Gastroesophageal sphincter (tissue), 4 donors: ENCODE measurements around the gene CCDC47. TPM values are rescaled to one million over a fixed set of nuclear protein-coding genes. Genes with fewer than 3 reads are reported as not detected.
"Not testable (repeated sequence)": the region's sequence is repeated elsewhere in the genome, so short reads cannot be mapped to it uniquely, and the experiment has no call there.

Source experiments
- ATAC-seq: fragments of 150-250 bp; one replicate; pipeline ENCODE4 v1.9.1; 2016; ENCODE audit warnings: mild to moderate bottlenecking, moderate library complexity
- H3K27ac ChIP-seq, 4 donors: fragments of 200-600 bp; sonication (generic) in 3 of 4; 1 replicate in 3 of 4; 2 replicates in 1 of 4; pipeline ENCODE4 v1.5.1; 2016 to 2019
- H3K27me3 ChIP-seq: fragments of 200-600 bp; sonication (generic); one replicate; pipeline ENCODE4 v1.5.1; 2019
- H3K36me3 ChIP-seq, 2 donors: fragments of 200-600 bp; sonication (generic); one replicate each; pipeline ENCODE4 v1.5.1; 2019; ENCODE audit warnings: control low read depth in 1 of 2
- H3K4me1 ChIP-seq, 3 donors: fragments of 200-600 bp; sonication (generic); 1 replicate in 2 of 3; 2 replicates in 1 of 3; pipeline ENCODE4 v1.5.1; 2016 to 2019; ENCODE audit warnings: control low read depth in 2 of 3
- H3K4me3 ChIP-seq, 2 donors: fragments of 200-600 bp; sonication (generic); one replicate each; pipeline ENCODE4 v1.5.1; 2019; ENCODE audit warnings: mild to moderate bottlenecking in 1 of 2, moderate library complexity in 1 of 2
- H3K9me3 ChIP-seq, 3 donors: fragments of 200-600 bp; sonication (generic); one replicate each; pipeline ENCODE4 v1.5.1; 2017 to 2019; ENCODE audit warnings: control low read depth in 2 of 3
- EP300 ChIP-seq: sonication (generic); formaldehyde crosslinking; IDR thresholded peaks from one replicate; pipeline ENCODE4 v1.6.1; 2017; ENCODE audit warnings: antibody characterized with exemption, mild to moderate bottlenecking
- POLR2A ChIP-seq, 2 donors: fragments of 450-650 bp; IDR thresholded peaks; one replicate each; pipeline ENCODE4 v1.6.1; 2017; ENCODE audit warnings: antibody characterized with exemption in 2 of 2, mild to moderate bottlenecking in 2 of 2, moderate library complexity in 1 of 2
- POLR2AphosphoS5 ChIP-seq: sonication (generic); formaldehyde crosslinking; IDR thresholded peaks from one replicate; pipeline ENCODE4 v1.6.1; 2017; ENCODE audit warnings: antibody characterized with exemption
- WGBS, 2 donors: methylation state at CpG; one replicate each; pipeline ENCODE4 v1.1.5; 2018; ENCODE audit warnings: low coverage in 1 of 2; 5-methylcytosine and 5-hydroxymethylcytosine counted together
- total RNA-seq, 4 donors: library from RNA; depleted of rRNA; stranded (reverse); fragments of >200 nt; gene quantifications; one replicate each; pipeline ENCODE4 v1.1.0, GENCODE V29; 2016
- TF ChIP-seq, protein P1 (sequence below), 4 experiments: fragments of 200-600 bp in 2 of 4; fragments of 450-650 bp in 2 of 4; sonication (generic) in 1 of 4; IDR thresholded peaks; one replicate each; pipeline ENCODE4 v1.5.1; 2017 to 2019; ENCODE audit warnings: antibody characterized with exemption in 4 of 4, mild to moderate bottlenecking in 2 of 4, moderate library complexity in 2 of 4

Gene CCDC47
- total RNA-seq, 4 donors from 2014 or later = 53.1 to 62.0 (median 58.9) TPM

DNA sequence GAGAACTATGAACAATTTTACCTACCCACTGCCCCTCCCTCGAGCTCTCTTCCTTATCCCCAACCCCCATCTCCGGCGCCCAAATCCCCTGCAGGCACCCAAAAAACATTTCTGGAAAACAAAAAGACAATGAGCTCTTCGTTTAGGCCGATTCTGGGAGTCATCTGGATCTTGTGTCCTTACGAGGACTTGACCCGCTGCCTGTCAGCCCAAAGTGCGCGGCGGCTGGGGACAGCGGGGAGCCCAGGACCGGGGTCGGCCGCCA is 32.3 kb downstream of the CCDC47 start:
- TF ChIP-seq, protein P1, sequence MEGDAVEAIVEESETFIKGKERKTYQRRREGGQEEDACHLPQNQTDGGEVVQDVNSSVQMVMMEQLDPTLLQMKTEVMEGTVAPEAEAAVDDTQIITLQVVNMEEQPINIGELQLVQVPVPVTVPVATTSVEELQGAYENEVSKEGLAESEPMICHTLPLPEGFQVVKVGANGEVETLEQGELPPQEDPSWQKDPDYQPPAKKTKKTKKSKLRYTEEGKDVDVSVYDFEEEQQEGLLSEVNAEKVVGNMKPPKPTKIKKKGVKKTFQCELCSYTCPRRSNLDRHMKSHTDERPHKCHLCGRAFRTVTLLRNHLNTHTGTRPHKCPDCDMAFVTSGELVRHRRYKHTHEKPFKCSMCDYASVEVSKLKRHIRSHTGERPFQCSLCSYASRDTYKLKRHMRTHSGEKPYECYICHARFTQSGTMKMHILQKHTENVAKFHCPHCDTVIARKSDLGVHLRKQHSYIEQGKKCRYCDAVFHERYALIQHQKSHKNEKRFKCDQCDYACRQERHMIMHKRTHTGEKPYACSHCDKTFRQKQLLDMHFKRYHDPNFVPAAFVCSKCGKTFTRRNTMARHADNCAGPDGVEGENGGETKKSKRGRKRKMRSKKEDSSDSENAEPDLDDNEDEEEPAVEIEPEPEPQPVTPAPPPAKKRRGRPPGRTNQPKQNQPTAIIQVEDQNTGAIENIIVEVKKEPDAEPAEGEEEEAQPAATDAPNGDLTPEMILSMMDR (IDR thresholded peaks at IDR 0.05) = no peak
- TF ChIP-seq EP300 (no peak), POLR2A (IDR thresholded peaks at IDR 0.05) (no peak), POLR2AphosphoS5 (no peak)
- Histone ChIP-seq H3K9me3 (no peaks in the 10 kb centered on the region), H3K27me3 (no peaks in the 10 kb centered on the region), H3K36me3 (peaks cover 0 to 17% of the 10 kb centered on the region in 2 donors), H3K4me1 (peaks cover 0 to 24% (median 10%) of the 10 kb centered on the region in 3 donors), H3K4me3 (peak overlapping the region; percentile 47 to 77), H3K27ac (peak overlapping the region; percentile 87 to 93 (median 90))
- ATAC-seq = no peak
- 0% methylated on average over 5 of the region's 14 CpGs for WGBS, 2 donors

- H3K4me3 ChIP-seq = peak overlapping the region; percentile 47 to 77
- WGBS, 2 donors = 24 to 35% methylated on average over 10 to 11 of the region's 12 CpGs
- peaks cover 0 to 13% of the 10 kb centered on the region in 2 donors for H3K36me3 ChIP-seq
- no peaks in the 10 kb centered on the region for H3K9me3 ChIP-seq
- TF ChIP-seq, protein P1 (IDR thresholded peaks at IDR 0.05) = no peak
- TF ChIP-seq EP300 = no peak
- no peak for TF ChIP-seq POLR2A (IDR thresholded peaks at IDR 0.05)
- TF ChIP-seq POLR2AphosphoS5 = no peak
- ATAC-seq = no peak
- no peaks in the 10 kb centered on the region for H3K27me3 ChIP-seq
- H3K27ac ChIP-seq = peak overlapping the region; percentile 87 to 93 (median 90)
- peaks cover 0 to 24% (median 10%) of the 10 kb centered on the region in 3 donors for H3K4me1 ChIP-seq
These were observed 32.8 kb downstream of the CCDC47 start for GRCh38 chr17:63740464-63741142.

- H3K4me1 ChIP-seq = peaks cover 0 to 12% (median 6%) of the 10 kb centered on the region in 3 donors
- H3K4me3 ChIP-seq = no peak overlapping the region
- no peak overlapping the region for H3K27ac ChIP-seq
- H3K36me3 ChIP-seq = peaks cover 0 to 3% of the 10 kb centered on the region in 2 donors
- H3K9me3 ChIP-seq = no peaks in the 10 kb centered on the region
- TF ChIP-seq POLR2AphosphoS5 (no peak), POLR2A (IDR thresholded peaks at IDR 0.05) (no peak), EP300 (no peak)
- TF ChIP-seq, protein P1 (IDR thresholded peaks at IDR 0.05) = no peak
- no peak for ATAC-seq
- 93 to 97% methylated on average over 6 to 8 of the region's 8 CpGs for WGBS, 2 donors
- H3K27me3 ChIP-seq = no peaks in the 10 kb centered on the region
These were observed 37.7 kb downstream of the CCDC47 start for GRCh38 chr17:63735691-63736090.

DNA sequence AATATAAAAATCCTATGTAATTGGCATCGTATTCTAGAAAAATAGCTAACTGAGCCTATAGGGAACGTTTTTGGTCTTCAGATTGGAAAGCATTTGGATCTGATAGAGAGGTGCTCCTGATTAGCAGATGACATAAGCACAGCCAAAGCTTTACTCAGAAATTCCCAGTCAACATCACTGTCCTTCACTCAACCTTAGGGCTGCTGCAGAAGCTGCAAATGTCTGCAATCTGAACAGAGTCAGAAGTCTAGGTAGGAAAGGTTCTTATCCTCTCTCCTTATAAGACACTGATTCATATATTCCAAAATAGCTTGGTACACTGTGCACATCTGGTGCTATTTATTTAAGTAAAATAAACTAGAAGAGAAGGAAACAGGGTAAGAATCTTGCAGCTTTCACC is 51.0 kb downstream of the CCDC47 start:
- TF ChIP-seq, protein P1 (IDR thresholded peaks at IDR 0.05) = no peak
- TF ChIP-seq EP300 = no peak
- TF ChIP-seq POLR2A (IDR thresholded peaks at IDR 0.05) = no peak
- TF ChIP-seq POLR2AphosphoS5 = no peak
- H3K4me1 ChIP-seq = no peaks in the 10 kb centered on the region
- no peaks in the 10 kb centered on the region for H3K9me3 ChIP-seq
- ATAC-seq = no peak
- 62 to 70% methylated on average over 2 of the region's 2 CpGs for WGBS, 2 donors
- H3K4me3 ChIP-seq = no peak overlapping the region
- H3K27ac ChIP-seq = no peak overlapping the region
- H3K36me3 ChIP-seq = peaks cover 0 to 76% of the 10 kb centered on the region in 2 donors
- H3K27me3 ChIP-seq = no peaks in the 10 kb centered on the region

DNA sequence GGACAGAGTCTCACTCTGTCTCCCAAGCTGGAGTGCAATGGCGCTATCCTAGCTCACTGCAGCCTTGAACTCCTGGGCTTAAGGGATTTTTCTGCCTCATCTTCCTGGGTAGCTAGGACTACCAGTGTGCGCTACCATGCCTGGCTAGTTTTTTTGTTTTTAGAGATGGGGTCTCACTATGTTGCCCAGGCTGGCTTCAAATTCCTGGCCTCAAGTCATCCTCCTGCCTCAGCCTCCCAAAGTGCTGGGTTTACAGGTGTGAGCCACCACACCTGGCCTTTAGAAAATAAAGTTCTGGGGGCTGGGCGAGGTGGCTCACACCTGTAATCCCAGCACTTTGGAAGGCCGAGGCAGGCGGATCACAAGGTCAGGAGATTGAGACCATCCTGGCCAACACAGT is 53.2 kb downstream of the CCDC47 start:
- H3K27me3 ChIP-seq, H3K9me3 ChIP-seq, H3K27ac ChIP-seq, H3K4me1 ChIP-seq, ATAC-seq, H3K4me3 ChIP-seq: not testable (repeated sequence)
- peaks cover 0 to 66% of the 10 kb centered on the region in 2 donors for H3K36me3 ChIP-seq
- 100% methylated on average over 1 to 2 of the region's 5 CpGs for WGBS, 2 donors
